MCF 10A (cell line): ENCODE data around the gene CCDC73. TPM values are rescaled to one million over a fixed set of nuclear protein-coding genes. Genes with fewer than 3 reads are reported as not detected.

ENCODE experiments used
- BruUV-seq: library from RNA; stranded (reverse); fragments of 400-500 nt; replicated peaks from 2 replicates; lab custom pipeline; 2021; lab: Mats Ljungman, UMichigan
- CTCF ChIA-PET: fragments of 300-600 bp; sonication (Branson Sonifier 250); formaldehyde crosslinking; extraction: SDS; loops from one replicate; lab custom pipeline; 2021; ENCODE audit warnings: antibody characterized with exemption, inconsistent platforms; lab: Yijun Ruan, JAX
- POLR2A ChIA-PET: fragments of 300-600, 350-650 bp; sonication (Branson Sonifier 250); formaldehyde crosslinking; extraction: SDS; loops from one replicate; lab custom pipeline; 2020; ENCODE audit warnings: antibody characterized with exemption, inconsistent platforms; lab: Yijun Ruan, JAX
- DNase-seq: peaks from one replicate; pipeline ENCODE4 v3.0.0-alpha.2; 2018; ENCODE audit not compliant: unreplicated experiment
- H3K27ac Mint-ChIP-seq: one replicate; pipeline ENCODE4 v1.8.0; 2022; ENCODE audit warnings: mild to moderate bottlenecking, low read depth, mixed read lengths; ENCODE audit not compliant: unreplicated experiment
- H3K27me3 Mint-ChIP-seq: one replicate; pipeline ENCODE4 v1.8.0; 2022; ENCODE audit warnings: mixed read lengths; ENCODE audit not compliant: insufficient read depth, unreplicated experiment
- H3K36me3 Mint-ChIP-seq: one replicate; pipeline ENCODE4 v1.8.0; 2022; ENCODE audit warnings: mild to moderate bottlenecking, moderate library complexity, mixed read lengths; ENCODE audit not compliant: insufficient read depth, unreplicated experiment
- H3K4me1 Mint-ChIP-seq: one replicate; pipeline ENCODE4 v1.8.0; 2022; ENCODE audit warnings: mixed read lengths; ENCODE audit not compliant: insufficient read depth, unreplicated experiment
- H3K4me3 Mint-ChIP-seq: one replicate; pipeline ENCODE4 v1.8.0; 2022; ENCODE audit warnings: mild to moderate bottlenecking, moderate library complexity, mixed read lengths; ENCODE audit not compliant: unreplicated experiment
- H3K9me3 Mint-ChIP-seq: one replicate; pipeline ENCODE4 v1.8.0; 2022; ENCODE audit warnings: mixed read lengths; ENCODE audit not compliant: unreplicated experiment
- CTCF ChIP-seq: fragments of 200-600 bp; IDR thresholded peaks from one replicate; pipeline ENCODE4 v1.8.0; 2022; ENCODE audit warnings: antibody characterized with exemption, mild to moderate bottlenecking; ENCODE audit not compliant: unreplicated experiment
- intact Hi-C: fragments of 100-400 bp; cut with micrococcal nuclease; formaldehyde crosslinking; loops from 2 replicates; pipeline ENCODE4 v1.14.1; 2022
- total RNA-seq: library from RNA; stranded (reverse); gene quantifications from 2 replicates; pipeline ENCODE4 v1.2.3, GENCODE V29; 2022

Gene CCDC73
- total RNA-seq, 1 experiment from 2014 or later = 0.09 TPM

DNA sequence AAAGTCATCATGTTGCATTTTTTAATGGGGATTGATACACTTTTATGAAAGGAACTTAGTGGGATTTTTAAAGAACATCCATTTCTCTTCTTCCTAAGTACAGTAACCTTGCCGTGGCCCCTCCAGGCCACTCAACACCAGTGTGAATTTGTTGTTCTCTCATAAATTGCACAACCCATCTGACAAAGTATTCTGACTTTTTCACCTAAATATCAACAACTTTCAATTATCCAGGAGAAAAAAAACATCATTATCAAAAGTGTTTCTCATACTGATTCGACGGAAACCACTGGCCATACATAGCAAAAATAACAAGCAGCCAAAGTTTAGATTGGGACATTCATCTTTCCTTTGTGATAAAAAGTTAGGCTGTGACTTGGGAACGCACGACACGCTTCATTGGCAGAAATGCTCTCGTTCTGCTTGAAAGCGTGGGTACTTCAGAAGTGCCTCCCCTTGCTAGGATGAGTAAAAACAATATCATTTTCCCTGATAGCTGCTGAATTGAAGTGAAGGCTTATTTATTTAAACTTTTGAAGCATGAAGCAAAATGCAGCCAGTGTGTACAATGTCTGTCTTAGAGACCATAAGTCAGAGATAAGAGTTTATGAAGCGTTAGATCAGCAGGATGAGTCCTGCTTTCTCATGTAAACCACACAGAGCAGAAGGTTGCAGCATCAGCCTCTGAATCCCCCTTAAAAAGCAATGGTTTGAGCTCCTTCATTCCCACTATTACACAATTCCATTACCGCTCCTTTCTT is 231.4 kb downstream of the CCDC73 start:
- no TSS peak for BruUV-seq
- CTCF ChIA-PET = interaction anchor here (0.6 kb wide), 1 partner anchor 9 kb away, joined by 3 read pairs; no protein-coding TSS in a partner anchor
- H3K27me3 Mint-ChIP-seq = no peaks in the 10 kb centered on the region
- POLR2A ChIA-PET = no interaction called here
- no peak for DNase-seq
- TF ChIP-seq CTCF = no peak
- no peak overlapping the region for H3K4me3 Mint-ChIP-seq
- no peaks in the 10 kb centered on the region for H3K9me3 Mint-ChIP-seq
- intact Hi-C loops = no loop called here
- H3K27ac Mint-ChIP-seq = no peak overlapping the region
- no peaks in the 10 kb centered on the region for H3K36me3 Mint-ChIP-seq
- no peaks in the 10 kb centered on the region for H3K4me1 Mint-ChIP-seq

DNA sequence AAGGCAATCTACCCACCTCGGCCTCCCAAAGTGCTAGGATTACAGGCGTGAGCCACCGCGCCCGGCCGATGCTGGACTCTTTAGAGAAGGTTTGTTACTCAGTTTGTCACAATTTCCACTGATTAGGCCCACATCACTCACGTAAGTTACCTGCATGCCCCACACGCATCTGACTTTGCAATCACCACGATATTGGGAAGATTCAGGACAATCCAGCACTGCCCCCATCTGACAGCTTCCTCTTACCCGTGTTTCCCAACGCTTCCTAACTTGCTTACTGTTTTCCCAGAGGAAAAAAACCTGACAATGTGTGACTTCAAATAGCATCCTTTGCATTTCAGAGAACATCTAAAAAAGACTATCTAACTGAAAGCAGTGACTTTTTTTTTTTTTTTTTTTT is 232.6 kb downstream of the CCDC73 start:
- CTCF ChIA-PET = interaction anchor here (0.6 kb wide), 1 partner anchor 239 kb away, joined by 4 read pairs; no protein-coding TSS in a partner anchor
- intact Hi-C loops = no loop called here
- no TSS peak for BruUV-seq
- H3K4me3 Mint-ChIP-seq = no peak overlapping the region
- POLR2A ChIA-PET = no interaction called here
- no peak overlapping the region for H3K27ac Mint-ChIP-seq
- no peaks in the 10 kb centered on the region for H3K9me3 Mint-ChIP-seq
- TF ChIP-seq CTCF = no peak
- no peaks in the 10 kb centered on the region for H3K27me3 Mint-ChIP-seq
- DNase-seq = no peak
- H3K4me1 Mint-ChIP-seq = no peaks in the 10 kb centered on the region
- H3K36me3 Mint-ChIP-seq = no peaks in the 10 kb centered on the region

DNA sequence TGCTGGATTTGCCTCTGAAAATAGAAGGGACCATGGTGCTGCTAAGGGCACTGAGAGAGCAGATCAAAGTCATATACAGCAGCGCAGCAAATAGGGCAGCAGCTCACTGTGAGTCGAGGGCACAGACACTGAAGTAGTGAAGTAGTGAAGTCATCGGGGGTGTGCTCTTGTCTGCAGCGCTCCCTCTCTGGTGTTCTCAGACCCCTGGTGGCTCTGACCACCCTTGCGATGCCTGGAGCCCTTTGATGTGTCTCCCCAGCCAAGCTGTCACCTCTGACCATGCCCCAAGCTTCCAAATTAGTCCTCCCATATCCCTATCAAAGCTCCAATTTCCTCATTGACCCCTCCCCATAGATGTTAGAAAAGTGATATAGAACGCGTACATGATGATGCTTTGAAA is 238.6 kb downstream of the CCDC73 start:
- Mint-ChIP-seq H3K36me3 (no peaks in the 10 kb centered on the region), H3K27ac (no peak overlapping the region), H3K9me3 (no peaks in the 10 kb centered on the region), H3K4me1 (no peaks in the 10 kb centered on the region), H3K4me3 (no peak overlapping the region), H3K27me3 (no peaks in the 10 kb centered on the region)
- intact Hi-C loops = no loop called here
- TF ChIP-seq CTCF = no peak
- DNase-seq = no peak
- ChIA-PET POLR2A (no interaction called here), CTCF (no interaction called here)
- BruUV-seq = no TSS peak

DNA sequence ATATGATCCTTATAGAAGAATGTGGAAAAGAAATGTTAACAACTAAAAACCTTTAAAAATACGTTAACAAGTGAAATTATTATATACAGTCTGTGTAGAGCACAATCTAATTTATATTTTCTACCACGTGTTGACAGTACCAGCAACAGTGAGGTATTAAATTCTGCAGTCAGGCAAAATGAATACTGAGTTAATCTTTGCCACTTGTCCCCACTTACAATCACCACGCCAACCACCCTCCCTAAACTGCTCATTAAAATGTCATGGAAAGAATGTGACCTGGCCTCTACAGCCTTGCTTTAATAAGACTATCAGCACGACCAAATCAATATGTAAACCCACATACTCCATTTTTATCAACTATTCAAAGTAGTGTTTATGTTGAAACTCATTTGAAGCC is 239.4 kb downstream of the CCDC73 start:
- POLR2A ChIA-PET = no interaction called here
- no peak for DNase-seq
- no peaks in the 10 kb centered on the region for H3K27me3 Mint-ChIP-seq
- H3K4me1 Mint-ChIP-seq = no peaks in the 10 kb centered on the region
- no peak for TF ChIP-seq CTCF
- no peaks in the 10 kb centered on the region for H3K9me3 Mint-ChIP-seq
- intact Hi-C loops = no loop called here
- no peak overlapping the region for H3K27ac Mint-ChIP-seq
- H3K36me3 Mint-ChIP-seq = no peaks in the 10 kb centered on the region
- no peak overlapping the region for H3K4me3 Mint-ChIP-seq
- CTCF ChIA-PET = no interaction called here
- no TSS peak for BruUV-seq

Other genes with a start within 250 kb of the CCDC73 start
- 356 and 443 TPM in 2 replicates for gene EIF3M, start 210.8 kb downstream of the CCDC73 start, total RNA-seq
- 1.1 and 1.2 TPM in 2 replicates for gene PRRG4, start 35.3 kb upstream of the CCDC73 start, total RNA-seq
- 34.0 and 39.3 TPM in 2 replicates for gene QSER1, start 98.1 kb upstream of the CCDC73 start, total RNA-seq
- gene DEPDC7, start 221.2 kb upstream of the CCDC73 start, total RNA-seq = 2.2 and 3.6 TPM in 2 replicates
- gene TCP11L1, start 244.9 kb upstream of the CCDC73 start, total RNA-seq = 25.8 and 26.9 TPM in 2 replicates